HCT116 (cell line): Measurements from ENCODE around the gene EXOC6B. TPM values are rescaled to one million over a fixed set of nuclear protein-coding genes. Genes with fewer than 3 reads are reported as not detected.

Experiments used
- ATAC-seq: fragments of 200-7000 bp; cut with Tn5 transposase; 2 replicates; pipeline ENCODE4 v1.9.1; 2020; ENCODE audit warnings: mild to moderate bottlenecking, moderate library complexity
- BruUV-seq: library from RNA; stranded (reverse); fragments of 400-500 nt; replicated peaks from 2 replicates; lab custom pipeline; 2021; lab: Mats Ljungman, UMichigan
- CTCF ChIA-PET: fragments of 300-600 bp; sonication (Branson Sonifier 250); formaldehyde crosslinking; loops from one replicate; lab custom pipeline; 2021; ENCODE audit warnings: antibody characterized with exemption; lab: Charles Lee
- POLR2A ChIA-PET: fragments of 300-600, 350-600 bp; sonication (Branson Sonifier 250); formaldehyde crosslinking; loops from one replicate; lab custom pipeline; 2021; ENCODE audit warnings: antibody characterized with exemption; lab: Charles Lee
- RAD21 ChIA-PET, 2 experiments: fragments of 300-600 bp; sonication (Branson Sonifier 250); formaldehyde crosslinking; loops; one replicate each; lab custom pipeline; 2023; ENCODE audit warnings: low total read pairs in 2 of 2; ENCODE audit not compliant: uncharacterized antibody in 2 of 2, unreplicated experiment in 2 of 2, low non-redundant PET in 1 of 2; lab: Charles Lee
- DNase-seq: peaks from one replicate; pipeline ENCODE4 v3.0.0-alpha.2; 2010; ENCODE audit warnings: low read depth, low spot score
- H2AFZ ChIP-seq: fragments of 200-600 bp; shearing (Covaris generic), sonication (generic); 2 replicates; pipeline ENCODE4 v1.6.1; 2017; ENCODE audit warnings: low read depth, mixed run types, mixed read lengths, antibody characterized with exemption, low read length; ENCODE audit not compliant: poor library complexity, severe bottlenecking
- H3K27ac ChIP-seq: 2 replicates; pipeline ENCODE4 v1.5.1; 2012; ENCODE audit warnings: low read depth, low read length
- H3K27me3 ChIP-seq: fragments of 200-600 bp; sonication (generic); 2 replicates; pipeline ENCODE4 v1.6.1; 2016; ENCODE audit warnings: mixed run types, low read length, mixed read lengths; ENCODE audit not compliant: insufficient read depth
- H3K36me3 ChIP-seq, 2 experiments: fragments of 200-500 bp in 1 of 2; fragments of 200-600 bp in 1 of 2; sonication (Bioruptor generic) in 1 of 2; sonication (generic) in 1 of 2; 2 replicates each; pipeline versions ENCODE4 v1.5.1 to v1.6.1; 2014 to 2016; ENCODE audit warnings: low read length in 2 of 2, inconsistent platforms in 1 of 2, mixed read lengths in 1 of 2, mixed run types in 1 of 2; ENCODE audit not compliant: insufficient read depth in 2 of 2, control insufficient read depth in 1 of 2
- H3K4me1 ChIP-seq, 2 experiments: fragments of 200-600 bp in 1 of 2; sonication (generic) in 1 of 2; 2 replicates each; pipeline versions ENCODE4 v1.5.1 to v1.6.1; 2012 to 2017; ENCODE audit warnings: low read length in 2 of 2, inconsistent platforms in 1 of 2, mild to moderate bottlenecking in 1 of 2, mixed read lengths in 1 of 2, mixed run types in 1 of 2, moderate library complexity in 1 of 2; ENCODE audit not compliant: insufficient read depth in 2 of 2, control insufficient read depth in 1 of 2
- H3K4me2 ChIP-seq: fragments of 200-600 bp; sonication (generic); 2 replicates; pipeline ENCODE4 v1.6.1; 2017; ENCODE audit warnings: mixed run types, low read length, mixed read lengths
- H3K4me3 ChIP-seq, 2 experiments: fragments of 200-600 bp in 1 of 2; sonication (generic) in 1 of 2; replicated peaks in 1 of 2; 2 replicates each; pipeline ENCODE4 v1.5.1; 2011 to 2016; ENCODE audit warnings: low read length in 2 of 2, control low read depth in 1 of 2, low read depth in 1 of 2, mild to moderate bottlenecking in 1 of 2, mixed read lengths in 1 of 2, mixed run types in 1 of 2
- H3K79me2 ChIP-seq: fragments of 200-600 bp; sonication (generic); 2 replicates; pipeline ENCODE4 v1.6.1; 2017; ENCODE audit warnings: mild to moderate bottlenecking, mixed run types, low read length, moderate library complexity, mixed read lengths; ENCODE audit not compliant: insufficient read depth
- H3K9ac ChIP-seq: fragments of 200-600 bp; sonication (generic); 2 replicates; pipeline ENCODE4 v1.6.1; 2016; ENCODE audit warnings: low read length, mixed read lengths
- H3K9me2 ChIP-seq: fragments of 200-600 bp; sonication (generic), shearing (Covaris generic); 2 replicates; pipeline ENCODE4 v1.6.1; 2017; ENCODE audit warnings: mixed run types, mild to moderate bottlenecking, moderate library complexity; ENCODE audit not compliant: insufficient read depth
- H3K9me3 ChIP-seq, 2 experiments: fragments of 200-500 bp in 1 of 2; fragments of 200-600 bp in 1 of 2; sonication (Bioruptor generic) in 1 of 2; sonication (generic) in 1 of 2; 2 replicates each; pipeline ENCODE4 v1.6.1; 2014 to 2017; ENCODE audit warnings: low read length in 2 of 2, mixed read lengths in 2 of 2, inconsistent platforms in 1 of 2, low read depth in 1 of 2, mild to moderate bottlenecking in 1 of 2, mixed run types in 1 of 2, moderate library complexity in 1 of 2; ENCODE audit not compliant: control insufficient read depth in 1 of 2, insufficient read depth in 1 of 2
- H4K20me1 ChIP-seq: fragments of 200-600 bp; sonication (generic), shearing (Covaris generic); 2 replicates; pipeline ENCODE4 v1.6.1; 2017; ENCODE audit warnings: mixed run types, mild to moderate bottlenecking, moderate library complexity; ENCODE audit not compliant: insufficient read depth
- CEBPB ChIP-seq: IDR thresholded peaks from 2 replicates; pipeline ENCODE4 v1.6.1; 2012; ENCODE audit warnings: low read depth
- REST ChIP-seq: IDR thresholded peaks from 2 replicates; pipeline ENCODE4 v1.6.1; 2012; ENCODE audit warnings: low read depth
- intact Hi-C: fragments of 100-400 bp; cut with micrococcal nuclease; formaldehyde crosslinking; loops from 2 replicates; pipeline ENCODE4 v1.10.0; 2022
- total RNA-seq: library from RNA; stranded (reverse); gene quantifications from one replicate; pipeline ENCODE4 v1.2.1, GENCODE V29; 2021; ENCODE audit not compliant: unreplicated experiment
- TF ChIP-seq, protein P1 (sequence below): IDR thresholded peaks from 2 replicates; pipeline ENCODE4 v1.6.1; 2011; ENCODE audit warnings: mild to moderate bottlenecking, low read length, moderate library complexity; ENCODE audit not compliant: insufficient replicate concordance; ENCODE audit errors: extremely low read depth

The EXOC6B gene
- total RNA-seq, 1 experiment from 2014 or later: 25.4 TPM

GRCh38 chr2:72847534-72848315, 21.9 kb upstream of the EXOC6B start:
- no peaks in the 10 kb centered on the region for H4K20me1 ChIP-seq
- no peak for TF ChIP-seq CEBPB
- TF ChIP-seq, all 23 proteins: peak for 0
- H3K4me3 ChIP-seq: no peak overlapping the region
- H3K4me1 ChIP-seq: no peaks in the 10 kb centered on the region
- H3K27ac ChIP-seq: no peak overlapping the region
- ChIA-PET RAD21 (no interaction called here), POLR2A (no interaction called here), CTCF (no interaction called here)
- no peaks in the 10 kb centered on the region; the same call in 1 of the 2 replicates for H3K27me3 ChIP-seq
- H3K9me3 ChIP-seq: no peaks in the 10 kb centered on the region
- no peaks in the 10 kb centered on the region for H3K9me2 ChIP-seq
- no peaks in the 10 kb centered on the region for H3K36me3 ChIP-seq
- H3K9ac ChIP-seq: no peak overlapping the region
- H3K79me2 ChIP-seq: no peaks in the 10 kb centered on the region
- DNase-seq: no peak
- no peak for ATAC-seq
- intact Hi-C loops: no loop called here
- H2AFZ ChIP-seq: no peak overlapping the region
- no TSS peak for BruUV-seq
- H3K4me2 ChIP-seq: no peak overlapping the region

DNA sequence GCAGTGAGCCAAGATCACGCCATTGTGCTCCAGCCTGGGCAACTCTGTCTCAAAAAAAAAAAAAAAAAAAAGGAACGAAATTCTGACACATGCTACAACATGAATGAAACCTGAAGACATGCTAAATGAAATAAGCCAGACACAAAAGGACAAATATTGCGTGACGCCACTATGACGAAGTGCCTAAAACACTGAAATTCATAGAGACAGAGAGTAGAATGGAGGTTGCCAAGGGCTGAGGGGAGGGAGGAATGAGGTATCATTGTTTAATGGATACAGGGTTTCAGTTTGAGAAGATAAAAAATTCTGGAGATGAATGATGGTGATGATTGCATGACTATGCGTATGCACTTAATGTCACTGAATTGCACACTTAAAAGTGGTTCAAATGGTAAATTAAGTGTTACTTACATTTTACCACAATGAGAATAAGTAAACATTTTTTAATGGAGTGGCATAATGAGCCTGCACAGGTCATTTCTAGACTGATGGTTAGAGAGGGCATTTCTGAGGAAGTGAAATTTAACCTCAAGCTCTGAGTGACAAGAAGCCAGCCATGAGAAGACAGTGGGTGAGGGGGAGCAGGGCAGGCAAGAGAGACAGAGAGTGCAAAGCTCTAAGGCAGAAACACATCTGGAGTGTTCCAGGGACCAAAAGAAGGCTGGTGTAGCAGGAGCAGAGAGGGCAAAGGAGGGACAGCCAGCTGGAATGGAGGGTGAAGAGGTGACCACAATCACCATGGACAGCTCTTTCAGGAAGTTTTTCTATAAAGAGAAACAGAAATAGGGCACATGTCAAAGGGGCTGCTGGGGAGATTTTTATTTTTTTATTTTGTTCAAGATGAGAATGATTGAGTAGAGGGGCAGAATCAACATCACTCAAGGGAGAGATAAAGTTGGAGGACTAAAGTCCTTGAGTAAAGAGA, 20.6 kb upstream of the EXOC6B start:
- intact Hi-C loops: no loop called here
- RAD21 ChIA-PET: no interaction called here

More for the DNA sequence above, 20.6 kb upstream of the EXOC6B start:
- no TSS peak for BruUV-seq
- Histone ChIP-seq H3K9ac (no peak overlapping the region), H3K4me2 (no peak overlapping the region), H4K20me1 (no peaks in the 10 kb centered on the region), H3K4me3 (no peak overlapping the region), H3K9me2 (no peaks in the 10 kb centered on the region), H2AFZ (no peak overlapping the region), H3K79me2 (no peaks in the 10 kb centered on the region), H3K27me3 (no peaks in the 10 kb centered on the region; the same call in 1 of the 2 replicates), H3K36me3 (no peaks in the 10 kb centered on the region), H3K9me3 (no peaks in the 10 kb centered on the region), H3K4me1 (no peaks in the 10 kb centered on the region), H3K27ac (no peak overlapping the region)
- ChIA-PET CTCF (interaction anchor here (0.6 kb wide), 1 partner anchor 13 kb away, joined by 6 read pairs; no protein-coding TSS in a partner anchor), POLR2A (no interaction called here)
- TF ChIP-seq, protein P1, sequence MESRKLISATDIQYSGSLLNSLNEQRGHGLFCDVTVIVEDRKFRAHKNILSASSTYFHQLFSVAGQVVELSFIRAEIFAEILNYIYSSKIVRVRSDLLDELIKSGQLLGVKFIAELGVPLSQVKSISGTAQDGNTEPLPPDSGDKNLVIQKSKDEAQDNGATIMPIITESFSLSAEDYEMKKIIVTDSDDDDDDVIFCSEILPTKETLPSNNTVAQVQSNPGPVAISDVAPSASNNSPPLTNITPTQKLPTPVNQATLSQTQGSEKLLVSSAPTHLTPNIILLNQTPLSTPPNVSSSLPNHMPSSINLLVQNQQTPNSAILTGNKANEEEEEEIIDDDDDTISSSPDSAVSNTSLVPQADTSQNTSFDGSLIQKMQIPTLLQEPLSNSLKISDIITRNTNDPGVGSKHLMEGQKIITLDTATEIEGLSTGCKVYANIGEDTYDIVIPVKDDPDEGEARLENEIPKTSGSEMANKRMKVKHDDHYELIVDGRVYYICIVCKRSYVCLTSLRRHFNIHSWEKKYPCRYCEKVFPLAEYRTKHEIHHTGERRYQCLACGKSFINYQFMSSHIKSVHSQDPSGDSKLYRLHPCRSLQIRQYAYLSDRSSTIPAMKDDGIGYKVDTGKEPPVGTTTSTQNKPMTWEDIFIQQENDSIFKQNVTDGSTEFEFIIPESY: no peak
- TF ChIP-seq REST: peak; percentile 47
- no peak for DNase-seq
- ATAC-seq: no peak
